Measurements from ENCODE around the gene DLGAP4.
"Not testable (repeated sequence)": the region's sequence is repeated elsewhere in the genome, so short reads cannot be mapped to it uniquely, and the experiment has no call there.

The DLGAP4 gene

DNA sequence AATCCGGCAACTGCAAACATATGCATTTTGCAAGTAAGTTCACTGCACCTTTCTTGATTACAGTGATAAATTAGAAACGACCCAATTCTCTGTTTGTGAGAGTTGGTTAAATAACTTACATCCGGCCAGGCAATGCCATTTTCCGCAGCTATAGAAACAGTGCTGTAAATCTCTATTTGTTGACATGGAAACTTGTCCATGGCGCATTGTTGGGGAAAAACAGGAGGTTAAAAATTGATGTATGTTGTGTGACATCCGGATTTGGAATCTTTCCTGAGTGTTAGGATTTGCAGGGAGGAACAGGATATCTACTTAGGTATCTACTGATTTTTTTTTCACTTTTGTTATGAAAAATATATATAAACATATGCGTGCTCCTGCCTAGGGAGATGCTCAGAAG is 66.5 kb downstream of the DLGAP4 start:
- DNase-seq (ENCODE audit: low read depth), result no peak
- TF ChIP-seq, protein P1, sequence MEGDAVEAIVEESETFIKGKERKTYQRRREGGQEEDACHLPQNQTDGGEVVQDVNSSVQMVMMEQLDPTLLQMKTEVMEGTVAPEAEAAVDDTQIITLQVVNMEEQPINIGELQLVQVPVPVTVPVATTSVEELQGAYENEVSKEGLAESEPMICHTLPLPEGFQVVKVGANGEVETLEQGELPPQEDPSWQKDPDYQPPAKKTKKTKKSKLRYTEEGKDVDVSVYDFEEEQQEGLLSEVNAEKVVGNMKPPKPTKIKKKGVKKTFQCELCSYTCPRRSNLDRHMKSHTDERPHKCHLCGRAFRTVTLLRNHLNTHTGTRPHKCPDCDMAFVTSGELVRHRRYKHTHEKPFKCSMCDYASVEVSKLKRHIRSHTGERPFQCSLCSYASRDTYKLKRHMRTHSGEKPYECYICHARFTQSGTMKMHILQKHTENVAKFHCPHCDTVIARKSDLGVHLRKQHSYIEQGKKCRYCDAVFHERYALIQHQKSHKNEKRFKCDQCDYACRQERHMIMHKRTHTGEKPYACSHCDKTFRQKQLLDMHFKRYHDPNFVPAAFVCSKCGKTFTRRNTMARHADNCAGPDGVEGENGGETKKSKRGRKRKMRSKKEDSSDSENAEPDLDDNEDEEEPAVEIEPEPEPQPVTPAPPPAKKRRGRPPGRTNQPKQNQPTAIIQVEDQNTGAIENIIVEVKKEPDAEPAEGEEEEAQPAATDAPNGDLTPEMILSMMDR (IDR thresholded peaks at IDR 0.05; ENCODE audit: control insufficient read depth, extremely low read depth, insufficient read depth), result no peak
- no peak overlapping the region for H3K4me3 ChIP-seq (ENCODE audit: low read depth, low read length)

DNA sequence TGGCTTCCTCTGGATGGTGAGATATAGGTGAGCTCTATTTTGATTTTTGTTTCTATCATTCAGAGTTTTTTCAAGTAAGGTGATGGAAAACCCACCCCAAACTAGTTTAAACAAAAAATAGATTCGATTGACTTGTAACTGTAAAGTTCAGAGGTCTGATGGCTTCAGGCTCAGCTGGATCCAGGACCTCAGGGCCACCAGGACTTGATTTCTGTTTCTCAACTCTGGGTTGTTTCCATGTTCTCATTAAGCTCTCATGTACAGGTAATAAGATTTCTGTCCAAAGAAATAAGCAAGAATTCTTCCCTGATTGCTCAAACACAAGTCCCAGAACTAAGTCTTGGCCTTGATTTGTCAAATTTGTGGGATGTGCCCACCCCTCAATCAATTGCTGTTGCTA is 67.0 kb downstream of the DLGAP4 start:
- H3K4me3 ChIP-seq (ENCODE audit: low read depth, low read length), result no peak overlapping the region
- no peak for DNase-seq (ENCODE audit: low read depth)
- TF ChIP-seq, protein P1 (IDR thresholded peaks at IDR 0.05; ENCODE audit: control insufficient read depth, extremely low read depth, insufficient read depth), result no peak

GRCh38 chr20:36374995-36375394 is 68.9 kb downstream of the DLGAP4 start:
- no peak for DNase-seq (ENCODE audit: low read depth)
- TF ChIP-seq, protein P1 (IDR thresholded peaks at IDR 0.05; ENCODE audit: control insufficient read depth, extremely low read depth, insufficient read depth), result no peak
- no peak overlapping the region for H3K4me3 ChIP-seq (ENCODE audit: low read depth, low read length)

- TF ChIP-seq, protein P1 (IDR thresholded peaks at IDR 0.05; ENCODE audit: control insufficient read depth, extremely low read depth, insufficient read depth), result no peak
- no peak for DNase-seq (ENCODE audit: low read depth)
- no peak overlapping the region for H3K4me3 ChIP-seq (ENCODE audit: low read depth, low read length)
Measured at GRCh38 chr20:36377348-36378326, 71.5 kb downstream of the DLGAP4 start.

DNA sequence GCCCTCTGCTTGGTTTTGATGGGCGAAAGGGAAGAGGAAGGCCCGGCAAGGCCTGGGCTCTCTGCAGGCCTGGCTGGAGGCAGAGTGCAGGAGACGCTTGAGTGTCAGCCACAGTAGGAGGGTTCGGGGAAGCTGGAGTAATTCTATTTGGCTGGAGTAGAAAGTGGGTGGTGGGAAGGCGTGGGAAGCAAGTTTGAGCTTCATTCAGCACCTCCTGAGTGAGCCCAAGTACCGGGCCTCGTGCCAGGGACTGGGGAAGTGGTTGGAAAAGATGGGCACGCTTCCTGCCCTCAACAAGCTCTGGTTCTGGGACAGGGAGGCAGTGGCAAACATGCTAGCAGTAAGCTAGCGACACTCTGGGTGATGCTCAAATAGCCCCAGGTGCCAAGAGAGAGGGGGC is 72.5 kb downstream of the DLGAP4 start:
- no peak for DNase-seq (ENCODE audit: low read depth)
- TF ChIP-seq, protein P1 (IDR thresholded peaks at IDR 0.05; ENCODE audit: control insufficient read depth, extremely low read depth, insufficient read depth), result no peak

DNA sequence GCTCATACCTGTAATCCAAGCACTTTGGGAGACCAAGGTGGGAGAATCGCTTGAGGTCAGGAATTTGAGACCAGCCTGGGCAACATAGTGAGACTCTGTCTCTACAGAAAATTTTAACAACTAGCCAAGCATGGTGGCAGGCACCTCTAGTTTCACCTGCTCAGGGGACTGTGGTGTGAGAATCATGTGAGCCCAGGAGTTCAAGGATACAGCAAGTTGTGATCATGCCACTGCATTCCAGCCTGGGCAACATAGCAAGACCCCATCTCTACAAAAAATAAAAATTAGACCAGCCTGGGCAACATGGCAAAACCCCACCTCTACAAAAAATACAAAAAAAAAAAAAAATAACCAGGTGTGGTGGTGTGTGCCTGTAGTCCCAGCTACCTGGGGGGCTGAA is 73.8 kb downstream of the DLGAP4 start:
- not testable (repeated sequence) for DNase-seq (ENCODE audit: low read depth); H3K4me3 ChIP-seq (ENCODE audit: low read depth, low read length)

More for the DNA sequence above, 72.5 kb downstream of the DLGAP4 start:
- no peak overlapping the region for H3K4me3 ChIP-seq (ENCODE audit: low read depth, low read length)

DNA sequence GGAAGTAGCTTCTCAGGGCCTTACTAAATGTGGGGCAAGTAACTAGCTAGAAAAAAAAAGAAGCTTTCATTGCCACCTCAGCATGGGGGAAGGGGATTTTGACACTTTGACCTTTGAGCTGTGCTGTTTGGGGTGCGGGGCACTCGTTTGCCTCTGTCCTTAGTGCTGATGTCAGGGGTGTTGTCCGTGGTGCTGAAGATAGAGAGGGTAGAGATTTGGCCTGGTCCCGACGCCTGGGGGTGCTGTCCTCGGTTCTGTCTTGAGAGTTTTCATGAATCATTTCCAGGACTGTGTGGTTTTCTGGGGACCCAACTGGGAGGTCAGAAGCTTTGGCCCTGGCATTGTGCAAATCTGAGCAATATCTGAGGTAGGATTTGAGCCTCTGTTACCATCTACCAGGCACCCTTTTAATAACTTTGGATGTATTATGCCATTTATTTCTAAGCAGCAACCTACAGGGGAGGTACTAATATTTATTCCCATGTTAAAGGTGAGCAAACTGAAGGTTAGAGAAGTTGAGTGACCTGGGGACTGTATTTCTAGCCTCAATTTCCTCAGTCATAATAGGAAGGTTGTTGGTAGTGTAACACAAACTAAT is 78.0 kb downstream of the DLGAP4 start:
- DNase-seq (ENCODE audit: low read depth), result peak; percentile 3
- TF ChIP-seq, protein P1 (IDR thresholded peaks at IDR 0.05; ENCODE audit: control insufficient read depth, extremely low read depth, insufficient read depth), result no peak
- H3K4me3 ChIP-seq (ENCODE audit: low read depth, low read length), result no peak overlapping the region
